WTC11 (cell line): ENCODE data around the gene LRRN1. TPM values are rescaled to one million over a fixed set of nuclear protein-coding genes. Genes with fewer than 3 reads are reported as not detected.

Experiments
- ATAC-seq: fragments of 200-7000 bp; cut with Tn5 transposase; 2 replicates; pipeline ENCODE4 v1.10.0; 2021; ENCODE audit warnings: mild to moderate bottlenecking, moderate library complexity
- CTCF ChIA-PET: fragments of 300-600 bp; sonication (Branson Sonifier 250); formaldehyde crosslinking; loops from one replicate; lab custom pipeline; 2021; ENCODE audit warnings: antibody characterized with exemption; lab: Charles Lee
- POLR2A ChIA-PET: fragments of 350-600 bp; sonication (Branson Sonifier 250); formaldehyde crosslinking; loops from one replicate; lab custom pipeline; 2021; ENCODE audit warnings: antibody characterized with exemption; lab: Charles Lee
- DNase-seq: peaks from one replicate; pipeline ENCODE4 v3.0.0; 2021; ENCODE audit warnings: low spot score
- H3K27ac Mint-ChIP-seq: 2 replicates; pipeline ENCODE4 v1.8.0; 2021; ENCODE audit warnings: mixed read lengths
- H3K27me3 Mint-ChIP-seq: 2 replicates; pipeline ENCODE4 v1.8.0; 2021; ENCODE audit warnings: low read depth, mild to moderate bottlenecking, moderate library complexity, mixed read lengths
- H3K36me3 Mint-ChIP-seq: 2 replicates; pipeline ENCODE4 v1.8.0; 2021; ENCODE audit warnings: mixed read lengths
- H3K4me1 Mint-ChIP-seq: 2 replicates; pipeline ENCODE4 v1.8.0; 2022; ENCODE audit warnings: mixed read lengths
- H3K4me3 Mint-ChIP-seq: 2 replicates; pipeline ENCODE4 v1.8.0; 2021; ENCODE audit warnings: mild to moderate bottlenecking, moderate library complexity, mixed read lengths
- H3K9me3 Mint-ChIP-seq: 2 replicates; pipeline ENCODE4 v1.8.0; 2021; ENCODE audit warnings: mixed read lengths
- ARID4B ChIP-seq: sonication (generic); formaldehyde crosslinking; IDR thresholded peaks from 2 replicates; pipeline ENCODE4 v1.8.0; 2023; ENCODE audit warnings: missing genetic modification reagents, mild to moderate bottlenecking, borderline replicate concordance
- CDX4 ChIP-seq: fragments of 250-450 bp; sonication (Bioruptor Pico); IDR thresholded peaks from 2 replicates; pipeline ENCODE4 v1.9.0; 2021; ENCODE audit warnings: moderate library complexity, mild to moderate bottlenecking, inconsistent platforms, borderline replicate concordance
- CREB1 ChIP-seq: sonication (generic); formaldehyde crosslinking; IDR thresholded peaks from 2 replicates; pipeline ENCODE4 v1.8.0; 2023; ENCODE audit warnings: mild to moderate bottlenecking, missing genetic modification reagents
- CREM ChIP-seq: sonication (generic); formaldehyde crosslinking; IDR thresholded peaks from 2 replicates; pipeline ENCODE4 v1.8.1; 2022; ENCODE audit warnings: mild to moderate bottlenecking, missing genetic modification reagents, moderate library complexity
- E2F5 ChIP-seq: sonication (generic); formaldehyde crosslinking; IDR thresholded peaks from 2 replicates; pipeline ENCODE4 v1.8.1; 2022; ENCODE audit warnings: mild to moderate bottlenecking, moderate library complexity, missing genetic modification reagents
- GTF2I ChIP-seq: fragments of 250-450 bp; sonication (Bioruptor Pico); conservative IDR thresholded peaks from 2 replicates; pipeline ENCODE4 v1.4.0; 2021; ENCODE audit warnings: mild to moderate bottlenecking
- HMGA2 ChIP-seq: fragments of 250-450 bp; sonication (Bioruptor Pico); IDR thresholded peaks from 2 replicates; pipeline ENCODE4 v1.4.0; 2021; ENCODE audit warnings: mild to moderate bottlenecking, moderate library complexity
- MXD4 ChIP-seq: fragments of 250-450 bp; sonication (Bioruptor Pico); IDR thresholded peaks from 2 replicates; pipeline ENCODE4 v1.8.0; 2021; ENCODE audit warnings: mild to moderate bottlenecking, moderate library complexity, borderline replicate concordance
- MYBL2 ChIP-seq: sonication (generic); formaldehyde crosslinking; IDR thresholded peaks from 2 replicates; pipeline ENCODE4 v1.8.1; 2023; ENCODE audit warnings: mild to moderate bottlenecking, moderate library complexity, missing genetic modification reagents
- NFYB ChIP-seq: sonication (generic); formaldehyde crosslinking; conservative IDR thresholded peaks from 2 replicates; pipeline ENCODE4 v1.8.0; 2022; ENCODE audit warnings: low read depth, missing genetic modification reagents
- NR3C1 ChIP-seq: sonication (generic); formaldehyde crosslinking; conservative IDR thresholded peaks from 2 replicates; pipeline ENCODE4 v1.8.1; 2023; ENCODE audit warnings: low read depth, mild to moderate bottlenecking, missing genetic modification reagents
- OVOL2 ChIP-seq: fragments of 250-450 bp; sonication (Bioruptor Pico); IDR thresholded peaks from 2 replicates; pipeline ENCODE4 v1.9.0; 2021; ENCODE audit warnings: mild to moderate bottlenecking, borderline replicate concordance
- STAT6 ChIP-seq: sonication (generic); formaldehyde crosslinking; conservative IDR thresholded peaks from 2 replicates; pipeline ENCODE4 v1.8.1; 2023; ENCODE audit warnings: mild to moderate bottlenecking, low read depth, missing genetic modification reagents, moderate library complexity
- TCF7 ChIP-seq: sonication (generic); formaldehyde crosslinking; IDR thresholded peaks from 2 replicates; pipeline ENCODE4 v1.8.0; 2022; ENCODE audit warnings: mild to moderate bottlenecking, low read depth, missing genetic modification reagents, moderate library complexity
- TEAD4 ChIP-seq: sonication (generic); formaldehyde crosslinking; IDR thresholded peaks from 2 replicates; pipeline ENCODE4 v1.8.0; 2022; ENCODE audit warnings: mild to moderate bottlenecking, missing genetic modification reagents
- ZBTB21 ChIP-seq: sonication (generic); formaldehyde crosslinking; IDR thresholded peaks from 2 replicates; pipeline ENCODE4 v1.8.1; 2023; ENCODE audit warnings: mild to moderate bottlenecking, missing genetic modification reagents, borderline replicate concordance
- ZMAT4 ChIP-seq: fragments of 250-450 bp; sonication (Bioruptor Pico); IDR thresholded peaks from 2 replicates; pipeline ENCODE4 v1.9.0; 2021; ENCODE audit warnings: mild to moderate bottlenecking
- ZNF138 ChIP-seq: sonication (generic); formaldehyde crosslinking; conservative IDR thresholded peaks from 2 replicates; pipeline ENCODE4 v1.8.1; 2022; ENCODE audit warnings: mild to moderate bottlenecking, moderate library complexity, missing genetic modification reagents
- ZNF219 ChIP-seq: sonication (generic); formaldehyde crosslinking; IDR thresholded peaks from 2 replicates; pipeline ENCODE4 v1.8.0; 2023; ENCODE audit warnings: missing genetic modification reagents, mild to moderate bottlenecking, borderline replicate concordance
- ZNF232 ChIP-seq: sonication (generic); formaldehyde crosslinking; IDR thresholded peaks from 2 replicates; pipeline ENCODE4 v1.8.0; 2022; ENCODE audit warnings: mild to moderate bottlenecking, missing genetic modification reagents
- ZNF396 ChIP-seq: fragments of 250-450 bp; sonication (Bioruptor Pico); IDR thresholded peaks from 2 replicates; pipeline ENCODE4 v1.8.0; 2021; ENCODE audit warnings: mild to moderate bottlenecking, moderate library complexity, borderline replicate concordance
- ZNF416 ChIP-seq: fragments of 250-450 bp; sonication (Bioruptor Pico); IDR thresholded peaks from 2 replicates; pipeline ENCODE4 v1.9.0; 2021; ENCODE audit warnings: mild to moderate bottlenecking, inconsistent platforms
- total RNA-seq: library from RNA; stranded (reverse); gene quantifications from 3 replicates; pipeline ENCODE4 v1.2.3, GENCODE V29; 2021

Gene LRRN1
- total RNA-seq, 1 experiment from 2014 or later, result 114 TPM

- DNase-seq, result no peak
- POLR2A ChIA-PET, result no interaction called here
- Mint-ChIP-seq H3K27me3 (no peaks in the 10 kb centered on the region), H3K27ac (no peak overlapping the region), H3K36me3 (peaks cover 88% of the 10 kb centered on the region), H3K4me1 (peaks cover 1% of the 10 kb centered on the region; the same call in 1 of the 2 replicates), H3K9me3 (peaks cover 58% of the 10 kb centered on the region), H3K4me3 (no peak overlapping the region)
- CTCF ChIA-PET, result no interaction called here
- no peak for ATAC-seq
- no peak for TF ChIP-seq MYBL2
- no peak for TF ChIP-seq NR3C1 (CRISPR knock-in tag)
- no peak for TF ChIP-seq CREM (CRISPR knock-in tag)
- TF ChIP-seq MXD4 (CRISPR knock-in tag), result no peak
- TF ChIP-seq CREB1 (CRISPR knock-in tag), result no peak
- TF ChIP-seq TCF7 (CRISPR knock-in tag), result no peak
- no peak for TF ChIP-seq NFYB (CRISPR knock-in tag)
- TF ChIP-seq E2F5 (CRISPR knock-in tag), result no peak
- TF ChIP-seq ZNF138, result no peak
Observed at GRCh38 chr3:3836845-3837244, 37.6 kb downstream of the LRRN1 start.

GRCh38 chr3:3842356-3842755 is 43.1 kb downstream of the LRRN1 start:
- TF ChIP-seq TEAD4 (CRISPR knock-in tag), result no peak
- no peak for ATAC-seq
- Mint-ChIP-seq H3K4me1 (peaks cover 11% of the 10 kb centered on the region; the same call in 1 of the 2 replicates), H3K36me3 (peaks cover 73% of the 10 kb centered on the region), H3K27ac (no peak overlapping the region), H3K4me3 (no peak overlapping the region), H3K27me3 (no peaks in the 10 kb centered on the region), H3K9me3 (peaks cover 32% of the 10 kb centered on the region)
- no peak for DNase-seq
- CTCF ChIA-PET, result no interaction called here
- POLR2A ChIA-PET, result no interaction called here

- Mint-ChIP-seq H3K4me3 (no peak overlapping the region), H3K36me3 (peaks cover 30% of the 10 kb centered on the region), H3K9me3 (no peaks in the 10 kb centered on the region), H3K4me1 (peaks cover 40% of the 10 kb centered on the region), H3K27me3 (no peaks in the 10 kb centered on the region), H3K27ac (no peak overlapping the region)
- ChIA-PET POLR2A (no interaction called here), CTCF (no interaction called here)
- ATAC-seq (peak; percentile 53), DNase-seq (peak; percentile 12)
- no peak for TF ChIP-seq ZBTB21 (CRISPR knock-in tag)
- no peak for TF ChIP-seq HMGA2 (CRISPR knock-in tag)
- no peak for TF ChIP-seq ARID4B (CRISPR knock-in tag)
- TF ChIP-seq CDX4 (CRISPR knock-in tag), result no peak
- no peak for TF ChIP-seq STAT6 (CRISPR knock-in tag)
- no peak for TF ChIP-seq ZNF396 (CRISPR knock-in tag)
- no peak for TF ChIP-seq ZMAT4 (CRISPR knock-in tag)
- no peak for TF ChIP-seq OVOL2 (CRISPR knock-in tag)
- no peak for TF ChIP-seq ZNF219 (CRISPR knock-in tag)
- no peak for TF ChIP-seq ZNF416 (CRISPR knock-in tag)
- no peak for TF ChIP-seq ZNF232 (CRISPR knock-in tag)
- TF ChIP-seq GTF2I (CRISPR knock-in tag), result no peak
Observed at GRCh38 chr3:3847994-3848922, 49.0 kb downstream of the LRRN1 start.
